Transverse colon (tissue), 4 donors: ENCODE data around the gene LRRC2.

ENCODE experiments used
- EP300 ChIP-seq: sonication (generic); formaldehyde crosslinking; IDR thresholded peaks from one replicate; pipeline ENCODE4 v1.6.1; 2017; ENCODE audit warnings: antibody characterized with exemption, low read depth
- POLR2A ChIP-seq: fragments of 450-650 bp; IDR thresholded peaks from one replicate; pipeline ENCODE4 v1.6.1; 2016; ENCODE audit warnings: antibody characterized with exemption, mild to moderate bottlenecking, moderate library complexity
- POLR2AphosphoS5 ChIP-seq, 3 donors: sonication (generic); formaldehyde crosslinking; IDR thresholded peaks; one replicate each; pipeline ENCODE4 v1.6.1; 2016; ENCODE audit warnings: antibody characterized with exemption in 3 of 3
- TF ChIP-seq, protein P1 (sequence below), 5 experiments: fragments of 200-600 bp in 3 of 5; fragments of 450-650 bp in 2 of 5; sonication (generic) in 3 of 5; IDR thresholded peaks; 1 replicate in 2 of 5; 2 replicates in 3 of 5; pipeline ENCODE4 v1.5.1; 2016 to 2017; ENCODE audit warnings: antibody characterized with exemption in 5 of 5, inconsistent platforms in 3 of 5, mild to moderate bottlenecking in 2 of 5, moderate library complexity in 1 of 5

DNA sequence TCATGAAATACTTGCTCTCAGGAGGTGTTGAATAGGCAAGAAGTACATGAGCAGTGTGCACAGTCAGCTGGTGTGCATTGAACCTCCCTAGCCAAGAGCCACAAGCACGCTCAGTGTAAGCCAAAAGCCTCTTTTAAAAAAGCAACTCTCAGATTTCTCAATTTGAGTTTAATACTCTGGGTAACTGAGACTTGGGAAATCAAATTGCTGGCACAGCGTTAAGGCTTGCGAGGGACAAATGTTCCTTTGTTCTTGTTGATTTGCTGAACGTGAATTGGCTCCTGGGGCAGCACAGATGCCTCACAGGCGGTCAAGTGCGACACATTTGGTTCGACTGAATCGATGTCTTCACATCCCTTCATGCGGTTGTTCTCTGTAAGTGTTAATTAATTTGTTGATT lies 46.2 kb upstream of the LRRC2 start, which contains the start of gene FAM240A:
- TF ChIP-seq, protein P1, sequence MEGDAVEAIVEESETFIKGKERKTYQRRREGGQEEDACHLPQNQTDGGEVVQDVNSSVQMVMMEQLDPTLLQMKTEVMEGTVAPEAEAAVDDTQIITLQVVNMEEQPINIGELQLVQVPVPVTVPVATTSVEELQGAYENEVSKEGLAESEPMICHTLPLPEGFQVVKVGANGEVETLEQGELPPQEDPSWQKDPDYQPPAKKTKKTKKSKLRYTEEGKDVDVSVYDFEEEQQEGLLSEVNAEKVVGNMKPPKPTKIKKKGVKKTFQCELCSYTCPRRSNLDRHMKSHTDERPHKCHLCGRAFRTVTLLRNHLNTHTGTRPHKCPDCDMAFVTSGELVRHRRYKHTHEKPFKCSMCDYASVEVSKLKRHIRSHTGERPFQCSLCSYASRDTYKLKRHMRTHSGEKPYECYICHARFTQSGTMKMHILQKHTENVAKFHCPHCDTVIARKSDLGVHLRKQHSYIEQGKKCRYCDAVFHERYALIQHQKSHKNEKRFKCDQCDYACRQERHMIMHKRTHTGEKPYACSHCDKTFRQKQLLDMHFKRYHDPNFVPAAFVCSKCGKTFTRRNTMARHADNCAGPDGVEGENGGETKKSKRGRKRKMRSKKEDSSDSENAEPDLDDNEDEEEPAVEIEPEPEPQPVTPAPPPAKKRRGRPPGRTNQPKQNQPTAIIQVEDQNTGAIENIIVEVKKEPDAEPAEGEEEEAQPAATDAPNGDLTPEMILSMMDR (IDR thresholded peaks at IDR 0.05): no peak
- no peak for TF ChIP-seq POLR2AphosphoS5 (IDR thresholded peaks at IDR 0.05)
- TF ChIP-seq POLR2A: no peak
- no peak for TF ChIP-seq EP300
